GM19239 (cell line): ENCODE measurements around the gene G3BP2.
"Not testable (repeated sequence)": the region's sequence is repeated elsewhere in the genome, so short reads cannot be mapped to it uniquely, and the experiment has no call there.

Source experiments
- DNase-seq: peaks from one replicate; pipeline ENCODE4 v3.0.0; 2011; ENCODE audit warnings: low spot score; ENCODE audit not compliant: insufficient read length
- FAIRE-seq: peaks from 2 replicates; lab custom pipeline; 2011; peaks lifted over from hg19 to GRCh38; lab: Jason Lieb, UNC

The G3BP2 gene

GRCh38 chr4:75685546-75686189 lies 12.5 kb upstream of the G3BP2 start:
- DNase-seq (no peak), FAIRE-seq (no peak)

- no peak for FAIRE-seq
- no peak for DNase-seq
Observed at GRCh38 chr4:75683482-75684155, 10.4 kb upstream of the G3BP2 start.

GRCh38 chr4:75679876-75680575 lies 6.8 kb upstream of the G3BP2 start:
- no peak for DNase-seq
- FAIRE-seq, result no peak

GRCh38 chr4:75678965-75679364 lies 5.8 kb upstream of the G3BP2 start:
- DNase-seq, result no peak
- FAIRE-seq, result no peak

- no peak for DNase-seq
- no peak for FAIRE-seq
Observed at GRCh38 chr4:75678473-75678872, 5.3 kb upstream of the G3BP2 start.

GRCh38 chr4:75675004-75675531 lies 1.9 kb upstream of the G3BP2 start:
- DNase-seq (no peak), FAIRE-seq (no peak)

GRCh38 chr4:75673959-75674328 lies 733 bp upstream of the G3BP2 start:
- FAIRE-seq, result peak; percentile 55
- no peak for DNase-seq

GRCh38 chr4:75672461-75673026 lies 667 bp downstream of the G3BP2 start:
- DNase-seq (peak; percentile 47), FAIRE-seq (peak; percentile 14)

- DNase-seq (no peak), FAIRE-seq (peak; percentile 33)
Observed at GRCh38 chr4:75671802-75672421, 1.3 kb downstream of the G3BP2 start.

- no peak for FAIRE-seq
- DNase-seq, result no peak
Observed at GRCh38 chr4:75668596-75668995, 4.6 kb downstream of the G3BP2 start.

- not testable (repeated sequence) for DNase-seq, FAIRE-seq
Observed at GRCh38 chr4:75667636-75668035, 5.6 kb downstream of the G3BP2 start.

GRCh38 chr4:75666299-75666698 lies 6.9 kb downstream of the G3BP2 start:
- peak; percentile 11 for FAIRE-seq
- DNase-seq, result no peak

GRCh38 chr4:75664604-75665003 lies 8.6 kb downstream of the G3BP2 start:
- FAIRE-seq, DNase-seq: not testable (repeated sequence)

GRCh38 chr4:75662626-75663025 lies 10.6 kb downstream of the G3BP2 start:
- FAIRE-seq (no peak), DNase-seq (no peak)

- FAIRE-seq (no peak), DNase-seq (no peak)
Observed at GRCh38 chr4:75660491-75660890, 12.7 kb downstream of the G3BP2 start.

- no peak for DNase-seq
- no peak for FAIRE-seq
Observed at GRCh38 chr4:75659512-75660031, 13.6 kb downstream of the G3BP2 start.

GRCh38 chr4:75658876-75659275 lies 14.3 kb downstream of the G3BP2 start:
- peak; percentile 66 for FAIRE-seq
- no peak for DNase-seq

GRCh38 chr4:75655562-75655961 lies 17.6 kb downstream of the G3BP2 start:
- FAIRE-seq, result peak; percentile 86
- no peak for DNase-seq

GRCh38 chr4:75654905-75655304 lies 18.3 kb downstream of the G3BP2 start:
- DNase-seq (no peak), FAIRE-seq (no peak)

- peak; percentile 51 for FAIRE-seq
- no peak for DNase-seq
Observed at GRCh38 chr4:75653845-75654503, 19.2 kb downstream of the G3BP2 start.
